IPS-18c (cell line): ENCODE results near the gene ANO5.
"Not testable (repeated sequence)": the region's sequence is repeated elsewhere in the genome, so short reads cannot be mapped to it uniquely, and the experiment has no call there.

ENCODE experiments used
- H3K4me3 ChIP-seq: 2 replicates; pipeline ENCODE4 v1.7.0; 2013; ENCODE audit warnings: low read depth, mild to moderate bottlenecking, low read length, moderate library complexity; ENCODE audit not compliant: insufficient read depth
- H3K9me3 ChIP-seq: one replicate; pipeline ENCODE4 v1.6.1; 2013; ENCODE audit warnings: mild to moderate bottlenecking, low read length, moderate library complexity; ENCODE audit not compliant: control insufficient read depth, insufficient read depth

Gene ANO5

DNA sequence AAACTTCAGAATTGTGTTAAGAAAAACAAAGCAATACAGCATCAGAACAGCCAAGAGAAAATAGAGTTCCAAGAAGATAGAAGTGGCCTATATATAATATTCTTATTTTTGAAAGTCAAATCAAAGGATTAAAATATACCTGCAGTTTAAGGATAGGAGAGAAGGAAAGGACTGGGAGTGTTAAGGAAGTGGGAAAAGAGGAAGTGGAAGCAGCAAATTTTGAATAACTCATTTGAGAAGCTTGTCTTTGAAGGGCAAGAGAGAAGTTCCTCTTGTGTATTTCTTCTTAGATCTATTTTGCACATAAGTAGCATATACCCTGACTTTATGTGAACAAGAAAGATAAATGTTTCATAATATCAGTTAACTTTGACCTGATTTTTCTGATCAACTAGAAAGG, 82.7 kb downstream of the ANO5 start:
- H3K4me3 ChIP-seq, result no peak overlapping the region

DNA sequence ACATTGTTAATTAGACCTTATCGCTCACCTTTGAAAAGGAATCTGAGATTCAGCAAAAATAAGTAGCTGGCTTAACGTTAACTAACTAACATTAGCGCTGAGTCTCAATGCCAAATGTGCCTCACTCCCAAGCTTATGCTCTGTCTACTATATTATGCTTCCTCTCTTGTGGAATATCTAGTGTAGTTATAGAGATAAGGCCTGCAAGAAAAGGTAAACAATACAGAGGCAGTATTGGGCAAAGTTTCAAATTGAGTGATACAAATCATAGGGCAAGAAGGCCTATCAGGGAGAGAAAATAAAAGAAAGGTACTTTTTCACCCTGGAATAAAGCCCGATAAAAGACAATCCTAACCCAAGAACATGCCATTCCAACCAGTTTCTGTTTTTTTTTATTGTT, 83.7 kb downstream of the ANO5 start:
- Histone ChIP-seq H3K9me3 (no peaks in the 10 kb centered on the region), H3K4me3 (no peak overlapping the region)

More for the DNA sequence above, 82.7 kb downstream of the ANO5 start:
- H3K9me3 ChIP-seq, result no peaks in the 10 kb centered on the region

DNA sequence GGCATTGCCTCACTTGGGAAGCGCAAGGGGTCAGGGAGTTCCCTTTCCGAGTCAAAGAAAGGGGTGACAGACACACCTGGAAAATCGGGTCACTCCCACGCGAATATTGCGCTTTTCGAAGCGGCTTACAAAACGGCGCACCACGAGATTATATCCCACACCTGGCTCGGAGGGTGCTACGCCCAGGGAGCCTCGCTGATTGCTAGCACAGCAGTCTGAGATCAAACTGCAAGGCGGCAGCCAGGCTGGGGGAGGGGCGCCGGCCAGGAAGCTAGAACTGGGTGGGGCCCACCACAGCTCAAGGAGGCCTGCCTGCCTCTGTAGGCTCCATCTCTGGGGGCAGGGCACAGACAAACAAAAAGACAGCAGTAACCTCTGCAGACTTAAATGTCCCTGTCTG, 92.1 kb downstream of the ANO5 start:
- H3K9me3 ChIP-seq, H3K4me3 ChIP-seq: not testable (repeated sequence)

DNA sequence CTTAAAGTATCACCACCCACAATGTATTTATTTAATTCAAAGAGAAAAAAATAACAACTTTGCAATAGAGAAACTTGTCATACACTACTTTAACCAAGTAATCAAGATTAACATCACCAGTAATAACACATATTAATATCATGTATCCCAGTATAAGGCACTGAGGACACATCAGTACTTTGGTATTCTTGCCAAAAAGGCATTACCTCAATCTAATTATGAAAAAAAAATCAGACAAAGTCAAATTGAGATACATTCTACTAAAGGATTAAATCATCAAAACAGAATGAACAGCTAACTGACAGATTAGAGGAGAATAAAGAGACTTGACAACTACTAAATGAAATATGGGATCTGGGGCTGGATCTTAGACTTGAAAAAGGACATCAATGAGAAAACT, 109.5 kb downstream of the ANO5 start:
- H3K9me3 ChIP-seq, result no peaks in the 10 kb centered on the region
- no peak overlapping the region for H3K4me3 ChIP-seq

DNA sequence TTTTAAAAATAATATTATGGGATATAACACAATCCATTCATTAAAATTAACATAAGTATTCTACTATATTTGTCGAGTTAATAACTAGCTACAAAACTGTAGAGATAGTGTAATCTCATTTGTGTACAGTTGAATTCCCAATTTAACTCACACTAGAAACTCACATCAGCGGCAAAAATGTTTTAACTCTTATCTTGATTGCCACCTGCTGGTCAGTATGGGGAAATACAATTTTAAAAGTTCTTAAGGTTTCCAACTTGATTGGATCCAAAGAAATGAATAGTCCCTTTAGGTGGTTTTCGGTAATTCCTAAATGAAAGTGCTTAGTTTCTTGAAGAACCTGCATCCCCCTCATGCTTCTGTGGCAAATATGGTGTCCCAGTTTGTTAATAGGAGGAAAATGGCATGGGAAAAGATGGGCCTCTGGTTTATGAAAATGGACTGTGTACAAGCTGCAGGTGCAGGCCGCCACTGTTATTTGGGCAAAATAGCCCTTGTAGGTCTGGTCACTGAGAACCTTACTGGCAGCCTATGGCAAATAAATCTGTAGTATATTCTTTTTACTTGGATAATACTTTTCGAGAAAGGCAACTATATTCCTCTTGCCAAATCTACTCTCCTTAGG, 111.6 kb downstream of the ANO5 start:
- H3K4me3 ChIP-seq, result no peak overlapping the region
- no peaks in the 10 kb centered on the region for H3K9me3 ChIP-seq

DNA sequence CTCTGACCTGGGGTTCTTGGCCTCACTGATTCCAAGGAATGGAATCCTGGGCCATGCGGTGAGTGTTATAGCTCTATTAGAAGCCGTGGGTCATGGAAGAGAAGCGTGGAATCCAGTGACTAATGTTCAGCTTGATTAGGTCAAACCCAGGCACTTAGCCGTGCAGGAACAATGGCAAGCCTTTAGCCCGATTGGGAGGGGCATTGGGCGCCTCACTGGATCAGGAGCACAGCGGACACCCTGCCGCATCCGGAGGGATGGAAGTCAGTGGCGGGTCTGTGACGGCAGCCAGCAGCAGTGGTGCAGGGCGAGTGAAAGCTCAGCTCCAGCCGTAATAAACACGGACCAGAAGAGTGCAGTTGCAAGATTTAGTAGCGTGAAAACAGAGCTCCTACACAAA, 124.8 kb downstream of the ANO5 start:
- H3K9me3 ChIP-seq, result no peaks in the 10 kb centered on the region
- no peak overlapping the region for H3K4me3 ChIP-seq

DNA sequence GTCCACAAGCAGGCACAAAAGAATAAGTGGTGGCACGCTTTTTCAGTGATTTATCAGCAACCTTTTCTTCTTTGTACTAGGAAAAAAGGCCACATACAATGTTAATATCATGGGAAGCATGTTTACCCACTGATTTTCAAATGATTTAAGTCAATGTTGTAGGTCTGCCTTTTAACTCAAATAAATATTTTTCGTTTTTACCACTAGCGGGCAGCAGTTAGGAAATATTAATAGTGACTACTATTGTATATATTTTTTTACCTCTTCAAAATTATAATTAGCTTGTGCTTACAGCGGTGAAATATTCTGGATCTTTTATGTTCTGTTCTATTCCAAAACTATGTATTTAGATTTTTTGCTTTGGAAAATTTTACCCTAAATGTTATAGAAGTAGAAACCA, 138.9 kb downstream of the ANO5 start:
- H3K9me3 ChIP-seq, result no peaks in the 10 kb centered on the region

More for the DNA sequence above, 138.9 kb downstream of the ANO5 start:
- H3K4me3 ChIP-seq, result no peak overlapping the region
